HepG2 (cell line): ENCODE results near the gene FPGS. TPM values are rescaled to one million over a fixed set of nuclear protein-coding genes. Genes with fewer than 3 reads are reported as not detected.
A peak's percentile ranks its signal among the peaks of the same experiment; 100 is the strongest.

Source experiments
- BRCA1 ChIP-seq: sonication (generic); formaldehyde crosslinking; IDR thresholded peaks from 2 replicates; pipeline ENCODE4 v1.4.0; 2020; ENCODE audit warnings: missing genetic modification reagents
- GMEB1 ChIP-seq: sonication (generic); formaldehyde crosslinking; IDR thresholded peaks from 2 replicates; pipeline ENCODE4 v1.5.1; 2020; ENCODE audit warnings: missing genetic modification reagents, mild to moderate bottlenecking, borderline replicate concordance
- HNRNPL ChIP-seq: fragments of 200-400 bp; formaldehyde crosslinking; IDR thresholded peaks from 2 replicates; pipeline ENCODE4 v1.6.1; 2017; ENCODE audit warnings: mild to moderate bottlenecking, low read depth, low read length
- MAZ ChIP-seq, 2 experiments: sonication (generic) in 1 of 2; formaldehyde crosslinking in 1 of 2; IDR thresholded peaks; 2 replicates each; pipeline versions ENCODE4 v1.5.0 to v1.6.1; 2012 to 2020; ENCODE audit warnings: low read depth in 2 of 2, mild to moderate bottlenecking in 2 of 2, borderline replicate concordance in 1 of 2, improper control_type of control experiment in 1 of 2, low read length in 1 of 2, missing genetic modification reagents in 1 of 2, moderate library complexity in 1 of 2
- PATZ1 ChIP-seq: sonication (generic); formaldehyde crosslinking; IDR thresholded peaks from 2 replicates; pipeline ENCODE4 v1.4.0; 2020; ENCODE audit warnings: missing genetic modification reagents
- PTBP1 ChIP-seq: fragments of 200-400 bp; formaldehyde crosslinking; IDR thresholded peaks from 2 replicates; pipeline ENCODE4 v1.6.1; 2018; ENCODE audit warnings: low read length, low read depth; ENCODE audit not compliant: poor library complexity, severe bottlenecking
- SIN3A ChIP-seq: IDR thresholded peaks from 2 replicates; pipeline ENCODE4 v1.6.1; 2011; ENCODE audit warnings: low read depth, mild to moderate bottlenecking, control low read depth, low read length, borderline replicate concordance
- ZMAT3 ChIP-seq: sonication (generic); formaldehyde crosslinking; conservative IDR thresholded peaks from 2 replicates; pipeline ENCODE4 v1.7.0; 2021; ENCODE audit warnings: missing genetic modification reagents
- ZNF225 ChIP-seq: sonication (generic); formaldehyde crosslinking; IDR thresholded peaks from 2 replicates; pipeline ENCODE4 v1.4.0; 2020; ENCODE audit warnings: mild to moderate bottlenecking, missing genetic modification reagents
- ZNF574 ChIP-seq: sonication (generic); formaldehyde crosslinking; IDR thresholded peaks from 2 replicates; pipeline ENCODE4 v1.4.0; 2020; ENCODE audit warnings: missing genetic modification reagents
- ZNF607 ChIP-seq: sonication (generic); formaldehyde crosslinking; IDR thresholded peaks from 2 replicates; pipeline ENCODE4 v1.5.1; 2020; ENCODE audit warnings: missing genetic modification reagents, mild to moderate bottlenecking, borderline replicate concordance
- ZNF674 ChIP-seq: sonication (generic); formaldehyde crosslinking; IDR thresholded peaks from 2 replicates; pipeline ENCODE4 v1.5.0; 2020; ENCODE audit warnings: low read depth, mild to moderate bottlenecking, missing genetic modification reagents
- ZNF839 ChIP-seq: sonication (generic); formaldehyde crosslinking; IDR thresholded peaks from 2 replicates; pipeline ENCODE4 v1.4.0; 2020; ENCODE audit warnings: missing genetic modification reagents, mild to moderate bottlenecking, borderline replicate concordance
- polyA plus RNA-seq, 8 experiments: library from polyadenylated mRNA; depleted of rRNA in 3 of 8; stranded (reverse) in 7 of 8; unstranded in 1 of 8; fragments of >200 nt; fragmentation: Illumina TruSeq in 4 of 8; extraction: Trizol in 4 of 8; gene quantifications; 2 replicates each; pipeline versions ENCODE4 v1.2.1 to v1.2.3, GENCODE V29; 2011 to 2016; ENCODE audit warnings: low read depth in 4 of 8, missing spikeins in 1 of 8, mixed read lengths in 1 of 8; ENCODE audit not compliant: insufficient read depth in 1 of 8
- total RNA-seq, 5 experiments: library from RNA; depleted of rRNA; stranded (reverse); fragments of >200 nt; fragmentation: Illumina TruSeq; extraction: Trizol; gene quantifications; 2 replicates each; pipeline ENCODE4 v1.2.3, GENCODE V29; 2016; ENCODE audit warnings: low read depth in 1 of 5
- TF ChIP-seq, protein P1 (sequence below): sonication (generic); formaldehyde crosslinking; IDR thresholded peaks from 2 replicates; pipeline ENCODE4 v1.8.1; 2023; ENCODE audit warnings: missing genetic modification reagents, mild to moderate bottlenecking, borderline replicate concordance
- TF ChIP-seq, protein P2 (sequence below): sonication (generic); formaldehyde crosslinking; IDR thresholded peaks from 2 replicates; pipeline ENCODE4 v1.5.0; 2020; ENCODE audit warnings: mild to moderate bottlenecking, missing genetic modification reagents, borderline replicate concordance

The FPGS gene
- total and polyA plus RNA-seq, 2 of the 13 experiments (the other 11 are each of a cell fraction or from before 2014, with no cell fraction given): 35.6 to 36.8 TPM

GRCh38 chr9:127785933-127786772 lies 16.5 kb upstream of the FPGS start, which contains the start of gene CDK9 (continued):
- peak; percentile 90 for TF ChIP-seq ZNF574
- no peak for TF ChIP-seq BRCA1
- TF ChIP-seq ZNF839 (CRISPR knock-in tag): 0 out of 2 replicates have a peak, but pooled peaks have one; percentile 63
- no peak for TF ChIP-seq PTBP1
- TF ChIP-seq PATZ1 (CRISPR knock-in tag): peak; percentile 80
- TF ChIP-seq ZNF674 (CRISPR knock-in tag): 0 out of 2 replicates have a peak, but pooled peaks have one; percentile 30
- TF ChIP-seq ZNF607: no peak
- peak; percentile 59; the same call in 1 of the 2 replicates for TF ChIP-seq SIN3A
- peak; percentile 27; the same call in 1 of the 2 replicates for TF ChIP-seq ZMAT3 (CRISPR knock-in tag)
- TF ChIP-seq, protein P1, sequence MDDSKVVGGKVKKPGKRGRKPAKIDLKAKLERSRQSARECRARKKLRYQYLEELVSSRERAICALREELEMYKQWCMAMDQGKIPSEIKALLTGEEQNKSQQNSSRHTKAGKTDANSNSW (CRISPR knock-in tag): no peak
- peak; percentile 65; the same call in 1 of the 2 replicates for TF ChIP-seq ZNF225 (CRISPR knock-in tag)
- TF ChIP-seq, protein P2, sequence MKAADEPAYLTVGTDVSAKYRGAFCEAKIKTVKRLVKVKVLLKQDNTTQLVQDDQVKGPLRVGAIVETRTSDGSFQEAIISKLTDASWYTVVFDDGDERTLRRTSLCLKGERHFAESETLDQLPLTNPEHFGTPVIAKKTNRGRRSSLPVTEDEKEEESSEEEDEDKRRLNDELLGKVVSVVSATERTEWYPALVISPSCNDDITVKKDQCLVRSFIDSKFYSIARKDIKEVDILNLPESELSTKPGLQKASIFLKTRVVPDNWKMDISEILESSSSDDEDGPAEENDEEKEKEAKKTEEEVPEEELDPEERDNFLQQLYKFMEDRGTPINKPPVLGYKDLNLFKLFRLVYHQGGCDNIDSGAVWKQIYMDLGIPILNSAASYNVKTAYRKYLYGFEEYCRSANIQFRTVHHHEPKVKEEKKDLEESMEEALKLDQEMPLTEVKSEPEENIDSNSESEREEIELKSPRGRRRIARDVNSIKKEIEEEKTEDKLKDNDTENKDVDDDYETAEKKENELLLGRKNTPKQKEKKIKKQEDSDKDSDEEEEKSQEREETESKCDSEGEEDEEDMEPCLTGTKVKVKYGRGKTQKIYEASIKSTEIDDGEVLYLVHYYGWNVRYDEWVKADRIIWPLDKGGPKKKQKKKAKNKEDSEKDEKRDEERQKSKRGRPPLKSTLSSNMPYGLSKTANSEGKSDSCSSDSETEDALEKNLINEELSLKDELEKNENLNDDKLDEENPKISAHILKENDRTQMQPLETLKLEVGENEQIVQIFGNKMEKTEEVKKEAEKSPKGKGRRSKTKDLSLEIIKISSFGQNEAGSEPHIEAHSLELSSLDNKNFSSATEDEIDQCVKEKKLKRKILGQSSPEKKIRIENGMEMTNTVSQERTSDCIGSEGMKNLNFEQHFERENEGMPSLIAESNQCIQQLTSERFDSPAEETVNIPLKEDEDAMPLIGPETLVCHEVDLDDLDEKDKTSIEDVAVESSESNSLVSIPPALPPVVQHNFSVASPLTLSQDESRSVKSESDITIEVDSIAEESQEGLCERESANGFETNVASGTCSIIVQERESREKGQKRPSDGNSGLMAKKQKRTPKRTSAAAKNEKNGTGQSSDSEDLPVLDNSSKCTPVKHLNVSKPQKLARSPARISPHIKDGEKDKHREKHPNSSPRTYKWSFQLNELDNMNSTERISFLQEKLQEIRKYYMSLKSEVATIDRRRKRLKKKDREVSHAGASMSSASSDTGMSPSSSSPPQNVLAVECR (CRISPR knock-in tag): peak; percentile 71; the same call in 1 of the 2 replicates
- 0 out of 2 replicates have a peak, but pooled peaks have one; percentile 22 for TF ChIP-seq HNRNPL
- TF ChIP-seq MAZ (IDR thresholded peaks at IDR 0.05; ENCODE audit: borderline replicate concordance, low read depth, low read length): 0 out of 2 replicates have a peak, but pooled peaks have one; percentile 13
- no peak; the same call in none of the 2 replicates for TF ChIP-seq MAZ (CRISPR knock-in tag; IDR thresholded peaks at IDR 0.05; ENCODE audit: low read depth)
- 0 out of 2 replicates have a peak, but pooled peaks have one; percentile 34 for TF ChIP-seq GMEB1 (CRISPR knock-in tag)
